Measurements from ENCODE around the gene PXMP2. TPM values are rescaled to one million over a fixed set of nuclear protein-coding genes. Genes with fewer than 3 reads are reported as not detected.

Gene PXMP2
- total and polyA plus RNA-seq, 2 donors from 2014 or later: 23.4 to 90.9 TPM

DNA sequence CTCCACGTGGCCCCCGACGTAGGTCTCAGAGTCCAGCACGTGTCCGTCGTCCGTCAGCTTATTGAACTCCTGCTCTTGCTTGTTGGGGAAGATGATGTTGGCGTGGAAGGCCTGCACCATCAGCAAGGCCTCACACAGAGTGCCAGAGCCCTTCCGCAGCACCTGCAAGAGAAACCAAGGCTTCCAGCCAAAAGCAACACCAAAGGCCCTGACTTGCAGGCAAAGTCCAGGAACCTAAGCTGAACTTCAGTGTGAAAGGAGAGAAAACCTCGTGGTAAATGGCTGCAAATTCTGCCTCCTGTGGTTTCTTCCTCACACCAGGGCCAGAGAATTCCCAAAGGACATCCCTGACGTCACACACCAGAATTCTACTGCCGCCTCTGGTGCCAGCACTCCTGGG is 14.7 kb upstream of the PXMP2 start:
- no peak for DNase-seq

DNA sequence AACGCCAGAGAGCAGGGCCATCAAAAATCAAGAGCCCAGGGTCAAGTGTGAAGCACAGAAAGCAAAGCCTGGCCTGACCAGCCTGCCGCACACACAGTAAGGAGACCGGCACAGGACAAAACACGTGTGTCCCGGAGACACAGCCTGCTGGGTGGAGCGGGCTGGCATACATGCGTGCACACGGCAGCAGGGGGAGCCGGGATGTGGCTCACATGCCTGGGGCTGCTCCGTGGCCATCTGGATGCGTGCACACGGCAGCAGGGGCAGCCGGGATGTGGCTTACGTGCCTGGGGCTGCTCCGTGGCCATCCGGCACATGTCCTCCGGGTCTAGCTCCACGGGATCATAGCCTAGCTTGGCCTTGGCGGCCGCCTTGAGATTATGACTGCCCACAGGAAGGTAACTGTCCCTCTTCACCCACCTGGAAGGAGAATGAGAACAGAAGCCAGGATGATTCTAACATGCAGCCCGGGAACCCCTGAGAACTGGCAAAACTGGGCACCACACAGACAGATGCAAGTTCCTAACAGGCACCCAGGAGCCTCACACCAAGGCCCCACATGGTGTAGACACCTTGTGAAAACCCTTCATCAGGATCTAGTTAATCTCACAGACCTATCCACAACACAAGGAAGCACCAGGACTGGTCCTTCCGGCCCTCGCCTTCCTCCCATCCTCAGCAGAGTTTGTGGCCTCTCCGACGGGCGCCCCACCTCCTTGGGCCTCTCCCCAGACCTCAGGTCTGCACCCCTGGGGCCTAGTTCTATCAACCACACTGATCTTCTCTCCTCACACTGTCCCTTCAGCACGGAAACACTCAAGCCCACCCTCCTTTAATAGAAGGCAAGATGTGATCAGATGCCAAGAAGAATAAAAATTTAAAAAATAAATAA is 13.9 kb upstream of the PXMP2 start:
- FAIRE-seq (no peak), DNase-seq (no peak)
- TF ChIP-seq, protein P1, sequence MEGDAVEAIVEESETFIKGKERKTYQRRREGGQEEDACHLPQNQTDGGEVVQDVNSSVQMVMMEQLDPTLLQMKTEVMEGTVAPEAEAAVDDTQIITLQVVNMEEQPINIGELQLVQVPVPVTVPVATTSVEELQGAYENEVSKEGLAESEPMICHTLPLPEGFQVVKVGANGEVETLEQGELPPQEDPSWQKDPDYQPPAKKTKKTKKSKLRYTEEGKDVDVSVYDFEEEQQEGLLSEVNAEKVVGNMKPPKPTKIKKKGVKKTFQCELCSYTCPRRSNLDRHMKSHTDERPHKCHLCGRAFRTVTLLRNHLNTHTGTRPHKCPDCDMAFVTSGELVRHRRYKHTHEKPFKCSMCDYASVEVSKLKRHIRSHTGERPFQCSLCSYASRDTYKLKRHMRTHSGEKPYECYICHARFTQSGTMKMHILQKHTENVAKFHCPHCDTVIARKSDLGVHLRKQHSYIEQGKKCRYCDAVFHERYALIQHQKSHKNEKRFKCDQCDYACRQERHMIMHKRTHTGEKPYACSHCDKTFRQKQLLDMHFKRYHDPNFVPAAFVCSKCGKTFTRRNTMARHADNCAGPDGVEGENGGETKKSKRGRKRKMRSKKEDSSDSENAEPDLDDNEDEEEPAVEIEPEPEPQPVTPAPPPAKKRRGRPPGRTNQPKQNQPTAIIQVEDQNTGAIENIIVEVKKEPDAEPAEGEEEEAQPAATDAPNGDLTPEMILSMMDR (IDR thresholded peaks at IDR 0.05; ENCODE audit: borderline replicate concordance, extremely low read depth, insufficient read depth): no peak
- peaks cover 3 to 20% (median 16%) of the 10 kb centered on the region in 3 donors for H3K36me3 ChIP-seq (ENCODE audit: control insufficient read depth in 2 of 3, insufficient read depth in 3 of 3, low read length in 3 of 3)
- intact Hi-C loops (cut with DNase I): no loop called here
- H3K27ac ChIP-seq (ENCODE audit: low read depth in 2 of 2, low read length in 2 of 2): no peak overlapping the region
- H3K9ac ChIP-seq (ENCODE audit: low read length in 3 of 3): no peak overlapping the region
- H3K9me3 ChIP-seq (ENCODE audit: control insufficient read depth in 2 of 3, insufficient read depth in 1 of 3, low read length in 3 of 3): no peaks in the 10 kb centered on the region
- H3K4me1 ChIP-seq (ENCODE audit: control insufficient read depth in 2 of 3, insufficient read depth in 2 of 3, low read depth in 1 of 3, low read length in 3 of 3): no peaks in the 10 kb centered on the region
- no peak overlapping the region for H3K4me3 ChIP-seq (ENCODE audit: low read length in 3 of 3)
- H3K27me3 ChIP-seq (ENCODE audit: control insufficient read depth, insufficient read depth, low read length): no peaks in the 10 kb centered on the region

More for the DNA sequence above, 14.7 kb upstream of the PXMP2 start:
- H3K9me3 ChIP-seq (ENCODE audit: control insufficient read depth in 2 of 3, insufficient read depth in 1 of 3, low read length in 3 of 3): no peaks in the 10 kb centered on the region
- H3K27me3 ChIP-seq (ENCODE audit: control insufficient read depth, insufficient read depth, low read length): no peaks in the 10 kb centered on the region
- H3K36me3 ChIP-seq (ENCODE audit: control insufficient read depth in 2 of 3, insufficient read depth in 3 of 3, low read length in 3 of 3): peaks cover 3 to 20% (median 16%) of the 10 kb centered on the region in 3 donors
- TF ChIP-seq, protein P1 (IDR thresholded peaks at IDR 0.05; ENCODE audit: borderline replicate concordance, extremely low read depth, insufficient read depth): no peak
- no peak overlapping the region for H3K4me3 ChIP-seq (ENCODE audit: low read length in 3 of 3)
- intact Hi-C loops (cut with DNase I): no loop called here
- no peak overlapping the region for H3K9ac ChIP-seq (ENCODE audit: low read length in 3 of 3)
- FAIRE-seq: no peak
- no peaks in the 10 kb centered on the region for H3K4me1 ChIP-seq (ENCODE audit: control insufficient read depth in 2 of 3, insufficient read depth in 2 of 3, low read depth in 1 of 3, low read length in 3 of 3)
- no peak overlapping the region for H3K27ac ChIP-seq (ENCODE audit: low read depth in 2 of 2, low read length in 2 of 2)

DNA sequence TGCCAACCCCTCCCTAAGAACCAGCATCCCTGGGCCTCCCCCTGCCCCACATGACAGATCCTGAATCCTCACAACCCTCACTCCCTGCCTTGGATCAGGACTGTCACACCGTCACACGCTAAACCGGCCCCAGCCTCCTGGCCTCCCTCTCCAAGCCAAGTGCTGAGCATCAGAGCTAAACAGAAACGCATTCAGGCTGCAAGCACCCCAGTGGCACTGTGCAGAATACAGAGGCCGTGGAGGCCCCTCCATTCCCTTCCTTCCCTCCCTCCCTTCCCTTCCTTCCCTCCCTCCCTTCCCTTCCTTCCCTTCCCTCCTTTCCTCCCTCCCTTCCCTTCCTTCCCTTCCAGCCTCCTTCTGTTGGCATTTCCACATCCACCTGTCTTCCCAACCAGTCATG is 12.8 kb upstream of the PXMP2 start:
- H3K9me3 ChIP-seq (ENCODE audit: control insufficient read depth in 2 of 3, insufficient read depth in 1 of 3, low read length in 3 of 3): no peaks in the 10 kb centered on the region
- no peak for DNase-seq
- H3K4me1 ChIP-seq (ENCODE audit: control insufficient read depth in 2 of 3, insufficient read depth in 2 of 3, low read depth in 1 of 3, low read length in 3 of 3): no peaks in the 10 kb centered on the region
- no peak overlapping the region for H3K9ac ChIP-seq (ENCODE audit: low read length in 3 of 3)
- intact Hi-C loops (cut with DNase I): no loop called here
- no peak for FAIRE-seq
- TF ChIP-seq, protein P1 (IDR thresholded peaks at IDR 0.05; ENCODE audit: borderline replicate concordance, extremely low read depth, insufficient read depth): no peak
- no peaks in the 10 kb centered on the region for H3K27me3 ChIP-seq (ENCODE audit: control insufficient read depth, insufficient read depth, low read length)
- H3K36me3 ChIP-seq (ENCODE audit: control insufficient read depth in 2 of 3, insufficient read depth in 3 of 3, low read length in 3 of 3): peaks cover 3 to 24% (median 21%) of the 10 kb centered on the region in 3 donors
- no peak overlapping the region for H3K27ac ChIP-seq (ENCODE audit: low read depth in 2 of 2, low read length in 2 of 2)
- no peak overlapping the region for H3K4me3 ChIP-seq (ENCODE audit: low read length in 3 of 3)
